HG03139 (cell line): Measurements from ENCODE around the gene MAGEC2.

ENCODE experiments used
- ATAC-seq: cut with Tn5 transposase; IDR thresholded peaks from one replicate; pipeline ENCODE4 v1.9.1; 2021; ENCODE audit not compliant: unreplicated experiment

Gene MAGEC2

DNA sequence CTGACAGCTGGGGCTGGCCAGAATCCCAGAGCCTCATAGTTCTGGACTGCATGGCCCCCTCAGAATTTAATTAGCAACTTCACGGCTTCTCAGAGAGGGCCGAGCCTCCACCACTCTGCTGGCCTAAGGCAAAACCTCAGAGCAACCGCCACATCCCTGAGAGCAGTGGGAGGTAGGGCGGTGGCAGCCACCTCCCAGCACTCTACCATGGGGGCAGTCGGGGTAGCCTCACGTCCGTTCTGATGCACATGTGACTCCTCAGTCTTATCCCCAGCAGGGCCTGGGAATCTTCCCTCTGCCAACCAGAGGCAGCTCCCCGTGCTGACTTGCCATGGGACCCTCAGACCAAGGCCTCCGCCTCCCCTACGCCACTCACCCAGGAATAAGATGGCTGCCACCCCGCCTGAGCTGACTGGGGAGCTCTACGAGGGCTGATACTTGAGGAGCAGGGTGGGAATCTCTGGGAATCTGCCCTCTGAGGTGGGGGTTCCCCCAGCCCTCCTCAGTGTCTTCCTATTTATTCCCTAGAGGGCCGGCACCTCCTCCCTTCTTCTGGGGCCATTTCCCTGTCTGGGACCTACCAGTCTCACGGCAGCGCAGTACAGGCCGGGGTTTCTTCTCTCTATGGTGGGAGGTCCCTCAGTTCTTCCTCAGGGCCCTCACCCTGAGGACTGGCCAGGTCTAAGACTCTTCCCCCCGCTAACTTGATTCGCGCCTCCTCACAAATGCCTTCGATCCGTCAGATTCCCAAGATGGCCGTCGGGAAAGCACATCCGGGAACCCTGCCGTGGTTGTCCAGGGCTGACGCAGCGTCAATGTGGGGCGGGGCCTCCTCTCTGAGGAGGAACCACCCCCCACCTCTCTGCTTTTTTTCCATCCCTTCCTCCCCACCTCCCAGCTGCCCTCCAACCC is at the start of gene MAGEC2:
TSS of gene MAGEC2 (minus strand) at position 769 of the 912 bp plus-strand sequence. CDS start 1,303 bp downstream, outside the sequence.
- no peak for ATAC-seq

DNA sequence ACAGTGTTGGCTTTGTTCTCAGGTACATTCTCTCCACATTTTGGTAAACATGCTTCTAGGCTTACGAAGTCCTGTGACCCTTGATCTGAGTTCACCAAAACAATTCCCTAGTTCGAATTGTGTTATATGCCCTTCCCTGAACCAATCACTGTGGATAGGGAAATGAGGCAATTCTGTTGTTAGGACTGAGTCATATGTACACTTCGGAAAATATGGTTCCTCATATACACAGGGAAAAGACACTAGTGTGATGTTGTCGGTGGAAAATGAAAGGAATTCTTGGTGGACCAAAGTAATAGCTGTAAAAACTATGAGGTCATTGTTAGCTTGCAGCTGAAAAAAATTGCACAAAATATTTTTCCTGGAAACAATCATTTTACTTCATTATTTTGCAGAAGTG is 46.6 kb upstream of the MAGEC2 start:
- ATAC-seq, result no peak

GRCh38 chrX:142251202-142251601 is 46.1 kb upstream of the MAGEC2 start:
- ATAC-seq, result no peak

GRCh38 chrX:142250502-142250901 is 45.4 kb upstream of the MAGEC2 start:
- no peak for ATAC-seq

GRCh38 chrX:142249721-142250120 is 44.6 kb upstream of the MAGEC2 start:
- no peak for ATAC-seq

DNA sequence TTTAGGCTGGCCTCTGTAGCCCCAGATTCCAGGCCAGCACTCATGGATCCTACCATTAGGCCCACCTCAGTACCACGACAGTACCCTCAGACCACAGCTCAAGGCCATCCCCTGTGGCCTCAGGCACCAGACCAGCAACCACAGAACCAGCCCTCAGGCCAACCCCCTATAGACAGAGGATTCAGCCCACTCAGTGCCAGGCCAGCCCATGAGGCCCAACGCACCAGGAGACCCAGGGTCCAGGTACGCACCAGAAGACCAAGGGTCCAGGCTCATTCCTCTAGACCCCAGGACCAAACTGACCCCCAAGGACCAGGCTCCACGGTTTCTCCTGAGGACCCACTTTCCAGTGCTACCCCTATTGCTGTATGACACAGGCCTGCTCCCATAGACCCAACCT is 39.5 kb upstream of the MAGEC2 start:
- ATAC-seq, result no peak

GRCh38 chrX:142238536-142238935 is 33.4 kb upstream of the MAGEC2 start:
- ATAC-seq, result no peak

DNA sequence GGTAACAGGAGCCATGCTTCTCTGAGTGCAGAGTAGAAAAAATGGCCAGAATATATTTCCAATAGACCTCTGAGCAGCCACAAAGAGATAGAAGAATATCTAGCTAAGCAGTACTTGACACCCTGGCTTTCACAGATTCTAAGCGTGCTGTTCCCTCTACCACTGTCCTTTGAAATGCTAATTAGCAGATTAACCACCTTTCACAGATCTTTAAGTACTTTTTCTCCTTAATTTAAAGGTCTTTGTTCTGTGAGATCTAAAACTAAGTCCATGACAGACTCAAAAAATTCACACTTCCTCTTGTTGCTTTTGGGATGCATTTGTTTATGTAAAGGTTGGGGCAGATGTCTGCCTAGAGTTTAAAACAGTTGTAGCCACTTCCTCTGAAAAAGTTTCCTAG is 28.3 kb upstream of the MAGEC2 start:
- ATAC-seq, result no peak

GRCh38 chrX:142214081-142214480 is 9.0 kb upstream of the MAGEC2 start:
- ATAC-seq, result no peak

GRCh38 chrX:142201113-142201512 is 4.0 kb downstream of the MAGEC2 start:
- no peak for ATAC-seq

GRCh38 chrX:142186103-142186502 is 19.0 kb downstream of the MAGEC2 start:
- no peak for ATAC-seq

- no peak for ATAC-seq
Measured at GRCh38 chrX:142184756-142185602, 20.1 kb downstream of the MAGEC2 start.

- ATAC-seq, result no peak
Measured at GRCh38 chrX:142156567-142156966, 48.5 kb downstream of the MAGEC2 start.
